T-helper 9 cell (primary cell): ENCODE measurements around the gene RAB3D.

Experiments used
- DNase-seq: peaks from one replicate; pipeline ENCODE4 v3.0.0-alpha.2; 2020

Gene RAB3D

GRCh38 chr19:11295180-11295579 is 44.3 kb downstream of the RAB3D start:
- DNase-seq = no peak

- peak; percentile 73 for DNase-seq
Observed at GRCh38 chr19:11293433-11294389, 45.7 kb downstream of the RAB3D start.

GRCh38 chr19:11291991-11292390 is 47.5 kb downstream of the RAB3D start:
- DNase-seq = no peak

GRCh38 chr19:11291415-11291814 is 48.0 kb downstream of the RAB3D start:
- DNase-seq = no peak

- DNase-seq = no peak
Observed at GRCh38 chr19:11290256-11290655, 49.2 kb downstream of the RAB3D start.

- no peak for DNase-seq
Observed at GRCh38 chr19:11288349-11288748, 51.1 kb downstream of the RAB3D start.

GRCh38 chr19:11286312-11286974 is 53.0 kb downstream of the RAB3D start:
- no peak for DNase-seq

GRCh38 chr19:11284515-11284914 is 54.9 kb downstream of the RAB3D start:
- DNase-seq = no peak

- no peak for DNase-seq
Observed at GRCh38 chr19:11281356-11282049, 58.0 kb downstream of the RAB3D start.

- DNase-seq = peak; percentile 7
Observed at GRCh38 chr19:11279505-11280236, 59.8 kb downstream of the RAB3D start.

- no peak for DNase-seq
Observed at GRCh38 chr19:11278670-11279069, 60.8 kb downstream of the RAB3D start.

GRCh38 chr19:11274533-11275086 is 64.8 kb downstream of the RAB3D start:
- no peak for DNase-seq

- DNase-seq = no peak
Observed at GRCh38 chr19:11273989-11274388, 65.5 kb downstream of the RAB3D start.

- DNase-seq = no peak
Observed at GRCh38 chr19:11273296-11273695, 66.2 kb downstream of the RAB3D start.
